Measurements from ENCODE around the gene PPP1R13B. TPM values are rescaled to one million over a fixed set of nuclear protein-coding genes. Genes with fewer than 3 reads are reported as not detected.
A peak's percentile ranks its signal among the peaks of the same experiment; 100 is the strongest.

The PPP1R13B gene
- total RNA-seq, 6 experiments from 2014 or later = 9.2 to 22.4 (median 13.9) TPM

DNA sequence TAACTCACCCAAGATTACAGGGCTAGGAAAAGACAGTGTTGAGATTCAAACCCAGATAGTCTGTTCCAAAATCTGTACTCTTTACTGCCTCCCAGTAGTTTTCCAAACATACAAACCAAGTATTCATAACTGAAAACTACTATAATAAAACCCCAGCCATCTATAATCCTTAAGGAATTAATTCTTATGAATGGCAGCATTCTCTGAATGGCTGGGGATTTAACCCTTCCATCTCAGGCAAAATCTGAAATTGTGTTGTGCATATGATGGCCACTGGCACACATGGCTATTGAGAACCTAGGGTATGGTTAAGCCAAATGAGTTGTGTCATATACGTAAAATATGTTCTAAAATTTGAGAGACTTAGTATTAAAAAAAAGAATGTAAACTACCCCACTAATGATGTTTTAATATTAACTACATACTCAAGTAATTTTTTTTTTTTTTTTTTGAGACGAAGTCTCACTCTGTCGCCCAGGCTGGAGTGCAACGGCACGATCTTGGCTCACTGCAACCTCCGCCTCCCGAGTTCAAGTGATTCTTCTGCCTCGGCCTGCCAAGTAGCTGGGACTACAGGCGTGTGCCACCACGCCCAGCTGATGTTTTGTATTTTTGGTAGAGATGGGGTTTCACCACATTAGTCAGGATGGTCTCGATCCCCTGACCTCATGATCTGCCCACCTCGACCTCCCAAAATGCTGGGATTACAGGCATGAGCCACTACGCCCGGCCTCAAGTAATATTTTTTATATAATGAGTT, 16.7 kb downstream of the PPP1R13B start:
- no peak overlapping the region for H3K27ac ChIP-seq
- ATAC-seq = no peak
- no peak for DNase-seq
- no peaks in the 10 kb centered on the region for H3K36me3 ChIP-seq
- no peaks in the 10 kb centered on the region for H3K27me3 ChIP-seq
- H3K9me3 ChIP-seq = no peaks in the 10 kb centered on the region
- TF ChIP-seq POLR2A (IDR thresholded peaks at IDR 0.05) = no peak
- TF ChIP-seq, protein P1, sequence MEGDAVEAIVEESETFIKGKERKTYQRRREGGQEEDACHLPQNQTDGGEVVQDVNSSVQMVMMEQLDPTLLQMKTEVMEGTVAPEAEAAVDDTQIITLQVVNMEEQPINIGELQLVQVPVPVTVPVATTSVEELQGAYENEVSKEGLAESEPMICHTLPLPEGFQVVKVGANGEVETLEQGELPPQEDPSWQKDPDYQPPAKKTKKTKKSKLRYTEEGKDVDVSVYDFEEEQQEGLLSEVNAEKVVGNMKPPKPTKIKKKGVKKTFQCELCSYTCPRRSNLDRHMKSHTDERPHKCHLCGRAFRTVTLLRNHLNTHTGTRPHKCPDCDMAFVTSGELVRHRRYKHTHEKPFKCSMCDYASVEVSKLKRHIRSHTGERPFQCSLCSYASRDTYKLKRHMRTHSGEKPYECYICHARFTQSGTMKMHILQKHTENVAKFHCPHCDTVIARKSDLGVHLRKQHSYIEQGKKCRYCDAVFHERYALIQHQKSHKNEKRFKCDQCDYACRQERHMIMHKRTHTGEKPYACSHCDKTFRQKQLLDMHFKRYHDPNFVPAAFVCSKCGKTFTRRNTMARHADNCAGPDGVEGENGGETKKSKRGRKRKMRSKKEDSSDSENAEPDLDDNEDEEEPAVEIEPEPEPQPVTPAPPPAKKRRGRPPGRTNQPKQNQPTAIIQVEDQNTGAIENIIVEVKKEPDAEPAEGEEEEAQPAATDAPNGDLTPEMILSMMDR (IDR thresholded peaks at IDR 0.05) = no peak
- WGBS (ENCODE audit: insufficient coverage, low coverage, low lambda C conversion rate, missing lambda C conversion rate) = 83% methylated on average over 12 of the region's 14 CpGs
- no peak overlapping the region for H3K4me3 ChIP-seq
- intact Hi-C loops (cut with DNase I) = no loop called here
- H3K4me1 ChIP-seq = peaks cover 0 to 14% (median 5%) of the 10 kb centered on the region in 4 donors

DNA sequence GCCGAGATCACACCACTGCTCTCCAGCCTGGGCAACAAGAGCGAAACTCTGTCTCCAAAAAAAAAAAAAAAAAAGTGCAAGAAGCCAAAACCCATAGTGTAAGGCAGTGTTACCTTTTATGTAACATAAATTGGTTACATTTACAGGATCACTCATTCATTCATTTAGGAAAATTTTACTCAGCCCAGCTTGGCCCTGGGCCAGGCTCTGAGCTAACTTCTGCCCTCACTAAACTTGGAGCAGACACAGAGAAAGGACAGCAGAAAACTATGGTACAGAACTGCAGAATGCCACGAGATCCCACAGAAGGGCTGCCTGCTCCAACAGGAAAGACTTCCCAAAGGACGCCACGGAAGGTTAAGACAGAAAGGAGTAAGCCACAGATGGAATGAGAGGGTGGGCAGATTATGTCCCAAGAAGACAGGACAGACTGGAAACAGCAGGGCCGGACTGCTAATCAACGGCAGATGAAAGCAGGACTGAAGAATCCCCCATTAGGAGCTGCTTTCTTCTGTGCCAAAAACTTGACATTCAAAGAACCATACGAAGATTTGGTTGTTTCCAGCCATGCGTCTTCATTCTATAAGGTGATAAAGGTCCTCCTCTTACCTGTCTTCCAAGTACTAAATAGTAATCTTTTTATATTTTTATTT, 18.9 kb downstream of the PPP1R13B start:
- Histone ChIP-seq H3K9me3 (no peaks in the 10 kb centered on the region), H3K36me3 (no peaks in the 10 kb centered on the region), H3K27me3 (no peaks in the 10 kb centered on the region), H3K4me1 (peaks cover 0 to 27% (median 11%) of the 10 kb centered on the region in 4 donors), H3K4me3 (no peak overlapping the region), H3K27ac (no peak overlapping the region)
- TF ChIP-seq, protein P1 (IDR thresholded peaks at IDR 0.05) = no peak
- no peak for TF ChIP-seq POLR2A (IDR thresholded peaks at IDR 0.05)
- DNase-seq (peak in 2 of 3 donors; percentile 37 to 56), ATAC-seq (peak; percentile 29 to 56 (median 42))
- WGBS (ENCODE audit: insufficient coverage, low coverage, low lambda C conversion rate, missing lambda C conversion rate) = 63% methylated on average over 9 of the region's 9 CpGs
- intact Hi-C loops (cut with DNase I) = no loop called here

DNA sequence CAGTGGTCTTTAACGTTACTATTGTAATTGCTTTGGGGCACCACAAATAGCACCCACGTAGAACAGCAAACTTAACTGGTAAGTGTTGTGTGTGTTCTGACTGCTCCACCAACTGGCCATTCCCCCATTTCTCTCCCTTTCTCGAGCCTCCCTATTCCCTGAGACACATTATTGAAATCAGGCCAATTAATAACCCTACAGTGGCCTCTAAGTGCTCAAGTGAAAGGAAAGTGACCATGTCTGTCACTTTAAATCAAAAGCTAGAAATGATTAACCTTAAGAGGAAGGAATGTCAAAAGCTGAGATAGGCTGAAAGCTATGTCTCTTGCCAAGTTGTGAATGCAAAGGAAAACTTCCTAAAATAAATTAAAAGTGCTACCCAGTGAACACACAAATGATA, 22.3 kb downstream of the PPP1R13B start:
- intact Hi-C loops (cut with DNase I) = no loop called here
- Histone ChIP-seq H3K27me3 (no peaks in the 10 kb centered on the region), H3K4me3 (no peak overlapping the region), H3K36me3 (no peaks in the 10 kb centered on the region), H3K27ac (peak overlapping the region in 1 of 3 donors; percentile 19), H3K9me3 (no peaks in the 10 kb centered on the region), H3K4me1 (peaks cover 0 to 29% (median 14%) of the 10 kb centered on the region in 4 donors)
- TF ChIP-seq, protein P1 (IDR thresholded peaks at IDR 0.05) = no peak
- TF ChIP-seq POLR2A (IDR thresholded peaks at IDR 0.05) = no peak
- WGBS (ENCODE audit: insufficient coverage, low coverage, low lambda C conversion rate, missing lambda C conversion rate) = 27% methylated on average over 3 of the region's 3 CpGs
- ATAC-seq (peak; percentile 71 to 85 (median 82)), DNase-seq (no peak)

DNA sequence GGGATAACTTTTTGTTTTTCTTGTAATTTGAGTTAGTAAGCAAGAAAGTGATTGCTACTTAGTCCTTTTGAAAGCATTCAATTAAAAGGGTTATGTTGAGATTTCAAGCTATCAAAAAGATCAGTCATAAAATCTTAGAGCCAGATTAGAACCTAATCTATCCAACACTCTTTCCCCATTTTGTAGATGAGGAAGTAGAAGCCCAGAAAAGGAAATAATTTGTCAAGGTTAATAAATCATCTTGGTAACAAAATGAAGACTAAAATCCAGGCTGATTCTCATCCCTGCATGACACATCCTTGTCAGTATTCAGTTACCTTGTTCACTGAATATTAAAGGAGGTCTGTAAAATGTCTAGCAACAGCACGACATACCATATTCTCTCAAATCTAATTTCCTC, 26.5 kb downstream of the PPP1R13B start:
- Histone ChIP-seq H3K27ac (no peak overlapping the region), H3K27me3 (no peaks in the 10 kb centered on the region), H3K4me1 (peaks cover 0 to 28% (median 13%) of the 10 kb centered on the region in 4 donors), H3K4me3 (no peak overlapping the region), H3K9me3 (no peaks in the 10 kb centered on the region), H3K36me3 (no peaks in the 10 kb centered on the region)
- intact Hi-C loops (cut with DNase I) = no loop called here
- DNase-seq (no peak), ATAC-seq (no peak)
- WGBS (ENCODE audit: insufficient coverage, low coverage, low lambda C conversion rate, missing lambda C conversion rate) = 45% methylated on average over 1 of the region's 1 CpG
- TF ChIP-seq, protein P1 (IDR thresholded peaks at IDR 0.05) = no peak
- no peak for TF ChIP-seq POLR2A (IDR thresholded peaks at IDR 0.05)
